ENCODE measurements around the gene MLPH. TPM values are rescaled to one million over a fixed set of nuclear protein-coding genes. Genes with fewer than 3 reads are reported as not detected.

The MLPH gene
- total and polyA plus RNA-seq, 9 of the 15 experiments (the other 6 are each of a cell fraction or from before 2014, with no cell fraction given): 0.22 TPM; not detected in 8

GRCh38 chr2:237600205-237600846 lies 113.3 kb downstream of the MLPH start:
- FAIRE-seq: no peak
- TF ChIP-seq ZNF133 (CRISPR knock-in tag; IDR thresholded peaks at IDR 0.05): no peak
- TF ChIP-seq CBX1 (IDR thresholded peaks at IDR 0.05; ENCODE audit: low read depth): no peak
- TF ChIP-seq OTX1 (CRISPR knock-in tag; IDR thresholded peaks at IDR 0.05): no peak
- no peak for TF ChIP-seq ZNF764 (CRISPR knock-in tag; IDR thresholded peaks at IDR 0.05; ENCODE audit: low read depth)
- no peak for TF ChIP-seq XRCC5 (IDR thresholded peaks at IDR 0.05; ENCODE audit: low read depth, low read length)
- TF ChIP-seq SIX5 (IDR thresholded peaks at IDR 0.05; ENCODE audit: borderline replicate concordance in 1 of 2, insufficient read depth in 1 of 2, low read depth in 1 of 2, low read length in 2 of 2): no peak
- no peak for TF ChIP-seq CHAMP1 (IDR thresholded peaks at IDR 0.05)
- TF ChIP-seq E2F1 (CRISPR knock-in tag; IDR thresholded peaks at IDR 0.05): no peak
- no peak for TF ChIP-seq CEBPZ (IDR thresholded peaks at IDR 0.05; ENCODE audit: borderline replicate concordance, low read depth, low read length)
- no peak for TF ChIP-seq RBM14 (IDR thresholded peaks at IDR 0.05; ENCODE audit: borderline replicate concordance, insufficient read depth, low read depth, low read length)
- no peak for TF ChIP-seq MYNN (IDR thresholded peaks at IDR 0.05)
- no peak for TF ChIP-seq MYNN (CRISPR knock-in tag; IDR thresholded peaks at IDR 0.05)
- TF ChIP-seq KDM4B (IDR thresholded peaks at IDR 0.05; ENCODE audit: borderline replicate concordance in 2 of 2, low read depth in 1 of 2): no peak

More at GRCh38 chr2:237600205-237600846, 113.3 kb downstream of the MLPH start:
- Histone ChIP-seq H3K9me3 (replicated peaks; ENCODE audit: control insufficient read depth, insufficient read depth, low read depth, low read length) (no peaks in the 10 kb centered on the region), H2AFZ (ENCODE audit: low read depth, low read length) (no peak overlapping the region), H3K4me3 (no peak overlapping the region), H3K36me3 (ENCODE audit: control insufficient read depth, insufficient read depth, low read length) (no peaks in the 10 kb centered on the region), H3K4me2 (ENCODE audit: insufficient read depth, low read length) (no peak overlapping the region), H3K27me3 (ENCODE audit: control insufficient read depth in 2 of 2, insufficient read depth in 2 of 2, low read length in 2 of 2) (peaks cover 13 to 68% of the 10 kb centered on the region in 2 experiments), H3K79me2 (ENCODE audit: control insufficient read depth, insufficient read depth, low read length) (no peaks in the 10 kb centered on the region), H4K20me1 (replicated peaks; ENCODE audit: control insufficient read depth, insufficient read depth, low read length) (no peaks in the 10 kb centered on the region), H3K9ac (ENCODE audit: insufficient read depth in 1 of 2, low read depth in 2 of 2, low read length in 2 of 2) (no peak overlapping the region), H3K9me1 (ENCODE audit: control insufficient read depth, insufficient read depth, low read length) (no peaks in the 10 kb centered on the region), H3K27ac (ENCODE audit: extremely low read depth, low read depth, low read length) (no peak overlapping the region), H3K4me1 (replicated peaks in 1 of 2; ENCODE audit: control insufficient read depth in 2 of 2, insufficient read depth in 2 of 2, low read length in 2 of 2) (peaks cover 0 to 4% of the 10 kb centered on the region in 2 experiments; a peak in 1 of 5 replicates)
- ATAC-seq (no peak), DNase-seq (ENCODE audit: extremely low read depth in 1 of 4, low spot score in 3 of 4) (no peak)
- ChIA-PET CTCF (ENCODE audit: low intra/inter-chr PET ratio) (no interaction called here), POLR2A (interaction anchor here (1.2 kb wide), 1 partner anchor 10 kb away, joined by 3 read pairs; the partner anchor contains the start of gene RAB17)
- in situ Hi-C loops (cut with MboI): no loop called here
- BruUV-seq (replicated peaks): no TSS peak
- under 1% methylated on average over 15 of the region's 16 CpGs for WGBS (ENCODE audit: insufficient coverage, low coverage, missing lambda C conversion rate)
- intact Hi-C loops (cut with micrococcal nuclease): no loop called here

Data from K562 (cell line).